Esophagus muscularis mucosa (tissue), 4 donors: Measurements from ENCODE around the gene COMT.
"Not testable (repeated sequence)": the region's sequence is repeated elsewhere in the genome, so short reads cannot be mapped to it uniquely, and the experiment has no call there.

Experiments
- CTCF ChIP-seq, 3 experiments: fragments of 200-600 bp in 2 of 3; fragments of 450-650 bp in 1 of 3; sonication (generic) in 2 of 3; IDR thresholded peaks; one replicate each; pipeline ENCODE4 v1.5.1; 2017 to 2019; ENCODE audit warnings: antibody characterized with exemption in 3 of 3, mild to moderate bottlenecking in 2 of 3, moderate library complexity in 1 of 3
- EP300 ChIP-seq: sonication (generic); formaldehyde crosslinking; IDR thresholded peaks from one replicate; pipeline ENCODE4 v1.6.1; 2017; ENCODE audit warnings: antibody characterized with exemption
- POLR2A ChIP-seq: fragments of 450-650 bp; IDR thresholded peaks from one replicate; pipeline ENCODE4 v1.6.1; 2017; ENCODE audit warnings: antibody characterized with exemption, moderate library complexity, mild to moderate bottlenecking, low read depth
- POLR2AphosphoS5 ChIP-seq, 2 donors: sonication (generic); formaldehyde crosslinking; IDR thresholded peaks; one replicate each; pipeline ENCODE4 v1.6.1; 2017; ENCODE audit warnings: antibody characterized with exemption in 2 of 2

GRCh38 chr22:19907902-19908301 is 33.7 kb upstream of the COMT start:
- not testable (repeated sequence) for TF ChIP-seq CTCF (IDR thresholded peaks at IDR 0.05); POLR2AphosphoS5 (IDR thresholded peaks at IDR 0.05); POLR2A; EP300
